Fibroblast of the aortic adventitia (primary cell): Measurements from ENCODE around the gene OPCML. TPM values are rescaled to one million over a fixed set of nuclear protein-coding genes. Genes with fewer than 3 reads are reported as not detected.
A peak's percentile ranks its signal among the peaks of the same experiment; 100 is the strongest.

ENCODE experiments used
- DNase-seq: peaks from one replicate; pipeline ENCODE4 v3.0.0-alpha.2; 2010; ENCODE audit warnings: low read depth
- H3K4me3 ChIP-seq: 2 replicates; pipeline ENCODE4 v1.5.1; 2011; ENCODE audit warnings: low read depth, mild to moderate bottlenecking, control low read depth, low read length, moderate library complexity
- total RNA-seq: library from RNA; depleted of rRNA; stranded (reverse); fragments of >200 nt; gene quantifications from 2 replicates; pipeline ENCODE4 v1.2.3, GENCODE V29; 2012; ENCODE audit warnings: low replicate concordance
- TF ChIP-seq, protein P1 (sequence below): IDR thresholded peaks from 2 replicates; pipeline ENCODE4 v1.5.1; 2011; ENCODE audit warnings: mild to moderate bottlenecking, low read length, control low read depth, inconsistent platforms; ENCODE audit not compliant: insufficient read depth

Gene OPCML
- total RNA-seq, 1 donor: 0.18 TPM

DNA sequence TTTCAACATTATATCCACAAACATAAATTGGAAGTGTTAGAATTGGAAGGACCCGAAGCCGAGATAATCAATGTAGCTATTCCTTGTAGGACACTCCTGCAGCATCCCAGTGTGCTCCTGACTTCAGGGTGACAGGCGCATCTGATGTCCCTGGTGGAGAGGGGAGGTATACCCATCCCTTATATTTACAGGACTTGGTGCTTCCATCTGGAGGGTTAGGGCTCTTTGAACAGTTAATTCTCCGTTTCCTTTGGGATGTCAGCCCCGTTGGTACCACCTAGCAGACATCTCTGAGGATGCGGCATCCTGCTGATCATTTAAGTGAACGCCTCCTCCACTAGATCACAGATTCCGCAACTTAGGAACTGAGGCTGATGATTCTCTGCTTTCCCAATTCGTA is 451.3 kb downstream of the OPCML start:
- TF ChIP-seq, protein P1, sequence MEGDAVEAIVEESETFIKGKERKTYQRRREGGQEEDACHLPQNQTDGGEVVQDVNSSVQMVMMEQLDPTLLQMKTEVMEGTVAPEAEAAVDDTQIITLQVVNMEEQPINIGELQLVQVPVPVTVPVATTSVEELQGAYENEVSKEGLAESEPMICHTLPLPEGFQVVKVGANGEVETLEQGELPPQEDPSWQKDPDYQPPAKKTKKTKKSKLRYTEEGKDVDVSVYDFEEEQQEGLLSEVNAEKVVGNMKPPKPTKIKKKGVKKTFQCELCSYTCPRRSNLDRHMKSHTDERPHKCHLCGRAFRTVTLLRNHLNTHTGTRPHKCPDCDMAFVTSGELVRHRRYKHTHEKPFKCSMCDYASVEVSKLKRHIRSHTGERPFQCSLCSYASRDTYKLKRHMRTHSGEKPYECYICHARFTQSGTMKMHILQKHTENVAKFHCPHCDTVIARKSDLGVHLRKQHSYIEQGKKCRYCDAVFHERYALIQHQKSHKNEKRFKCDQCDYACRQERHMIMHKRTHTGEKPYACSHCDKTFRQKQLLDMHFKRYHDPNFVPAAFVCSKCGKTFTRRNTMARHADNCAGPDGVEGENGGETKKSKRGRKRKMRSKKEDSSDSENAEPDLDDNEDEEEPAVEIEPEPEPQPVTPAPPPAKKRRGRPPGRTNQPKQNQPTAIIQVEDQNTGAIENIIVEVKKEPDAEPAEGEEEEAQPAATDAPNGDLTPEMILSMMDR: no peak
- no peak for DNase-seq
- H3K4me3 ChIP-seq: no peak overlapping the region

DNA sequence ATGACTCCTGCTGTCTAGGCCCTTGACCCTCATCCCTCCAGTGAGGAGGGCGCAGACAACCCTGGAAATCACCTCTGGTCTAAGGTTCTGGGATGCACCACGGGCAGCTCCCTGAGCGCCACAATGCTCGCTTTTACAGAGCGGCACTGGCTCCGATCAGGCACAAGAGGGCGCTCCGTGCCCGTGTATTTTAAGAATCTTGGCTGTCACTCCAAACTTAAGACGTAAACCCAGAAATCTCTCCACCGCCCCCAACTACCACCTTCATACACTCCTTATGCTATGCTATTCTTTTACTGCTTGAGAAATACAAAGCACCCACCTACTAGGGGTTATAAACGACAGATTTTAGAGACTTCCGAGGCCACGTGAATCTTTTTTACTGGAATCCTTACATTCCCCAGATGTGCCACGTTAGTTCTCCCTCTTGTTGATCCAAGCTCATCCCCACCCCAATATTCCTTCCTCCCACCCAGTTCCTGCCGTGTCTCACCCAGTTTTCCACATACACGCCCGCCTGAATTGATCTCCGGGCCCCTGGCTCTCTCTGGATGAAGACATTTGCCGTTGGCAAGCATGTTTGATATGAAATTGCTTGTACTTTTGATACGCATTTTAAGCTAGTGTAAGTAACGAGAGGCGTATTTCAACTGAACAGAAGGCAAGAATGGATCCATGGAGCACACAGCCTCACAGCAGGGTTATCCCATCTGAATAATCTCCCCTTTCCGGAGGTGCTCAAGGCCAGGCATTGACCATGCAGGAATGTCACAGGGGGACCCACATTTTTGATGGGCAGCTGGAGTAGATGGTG is 453.5 kb downstream of the OPCML start:
- TF ChIP-seq, protein P1: peak; percentile 56
- DNase-seq: peak; percentile 14
- H3K4me3 ChIP-seq: no peak overlapping the region

DNA sequence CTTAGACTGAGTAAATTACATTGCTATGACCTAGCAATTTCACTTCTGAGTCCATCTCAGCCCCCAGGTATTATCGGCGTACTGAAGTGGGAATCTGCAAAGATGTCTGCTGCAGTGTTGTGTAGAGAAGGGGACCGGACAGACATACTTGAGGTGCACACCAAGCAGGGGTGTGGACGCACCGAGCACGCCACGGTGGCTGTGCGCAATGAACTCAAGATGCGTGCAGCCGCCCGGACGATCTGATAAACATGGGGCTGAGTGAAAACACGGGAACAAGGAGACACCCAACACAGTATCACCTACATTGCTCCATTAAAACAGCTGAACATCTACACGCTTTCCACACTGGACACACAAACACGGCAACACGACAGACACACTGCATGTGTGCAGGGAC is 454.3 kb downstream of the OPCML start:
- TF ChIP-seq, protein P1: no peak
- no peak for DNase-seq
- H3K4me3 ChIP-seq: no peak overlapping the region

DNA sequence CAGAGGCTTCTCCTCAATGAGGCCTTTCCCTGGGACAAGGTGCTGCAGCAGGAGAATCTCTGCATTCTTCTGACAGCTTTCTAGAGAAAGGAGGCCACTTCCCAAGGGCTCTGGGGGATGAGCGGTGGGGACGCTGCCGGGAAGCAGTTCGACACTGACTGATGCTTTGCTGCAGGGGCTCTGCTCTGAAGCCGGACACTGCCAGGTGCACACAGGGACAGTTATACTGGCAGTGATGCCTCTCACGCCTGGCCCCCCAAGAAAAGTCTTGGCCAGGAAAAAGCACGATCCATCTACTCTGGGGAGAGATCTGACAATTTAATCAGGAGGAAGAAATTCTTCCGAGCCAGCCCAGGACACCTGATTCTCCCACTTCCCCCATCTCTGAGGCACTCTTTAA is 456.9 kb downstream of the OPCML start:
- TF ChIP-seq, protein P1: no peak
- H3K4me3 ChIP-seq: no peak overlapping the region
- DNase-seq: no peak

DNA sequence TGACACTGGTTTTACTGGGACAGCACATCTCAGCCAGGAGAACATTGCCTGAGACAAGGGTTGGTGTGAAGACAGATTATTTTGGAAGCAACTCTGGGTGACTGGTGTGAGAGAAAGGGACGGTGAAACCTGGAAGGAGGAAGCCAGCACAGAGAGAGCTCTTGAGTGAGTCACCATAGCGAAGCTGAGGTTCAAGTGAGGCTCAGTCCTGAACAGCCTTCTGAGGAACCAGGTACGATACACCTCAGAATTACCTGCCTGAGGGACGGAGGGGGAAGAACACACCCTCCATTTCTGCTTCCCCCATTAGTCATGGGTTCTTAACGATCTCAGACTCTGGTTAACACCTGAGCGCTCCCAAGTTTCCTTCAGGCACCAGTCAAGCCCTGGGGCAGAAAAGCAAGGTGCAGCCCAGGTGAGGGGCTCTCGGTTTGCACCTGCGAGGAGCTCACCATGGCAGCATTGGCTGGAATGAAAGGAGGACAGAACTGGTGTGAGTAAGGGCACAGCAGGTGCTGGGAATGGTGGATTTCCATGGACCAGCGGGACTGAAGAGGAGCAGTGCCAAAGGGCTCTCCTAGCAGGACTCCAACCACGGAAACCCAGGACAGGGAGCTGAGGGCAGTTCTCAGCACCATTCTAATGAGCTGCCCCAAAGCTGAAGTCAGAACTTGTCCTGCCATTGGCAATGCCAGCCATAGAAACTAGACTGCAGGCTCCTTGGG is 459.3 kb downstream of the OPCML start:
- H3K4me3 ChIP-seq: no peak overlapping the region
- no peak for DNase-seq
- TF ChIP-seq, protein P1: no peak

DNA sequence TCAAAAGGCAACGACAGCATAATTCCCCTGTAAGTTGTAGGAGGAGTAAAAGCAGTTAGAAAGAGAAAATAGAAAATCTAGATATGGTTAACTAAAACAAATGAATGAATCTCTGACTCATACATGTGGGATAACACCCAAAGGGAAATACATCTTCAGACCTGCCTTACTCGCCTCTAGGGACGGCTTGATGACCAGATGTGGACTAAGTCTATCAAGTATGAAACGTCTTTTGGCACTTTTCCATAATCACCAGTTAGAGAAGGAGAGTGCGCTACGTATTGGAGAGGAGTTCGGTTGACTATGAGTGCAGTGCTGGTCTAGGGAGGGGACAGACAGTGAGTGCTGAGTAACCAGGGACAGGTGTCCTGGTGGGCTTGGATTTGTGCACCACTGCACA is 459.9 kb downstream of the OPCML start:
- TF ChIP-seq, protein P1: no peak
- no peak for DNase-seq
- no peak overlapping the region for H3K4me3 ChIP-seq
